B cell (primary cell): Measurements from ENCODE around the gene DCUN1D2. TPM values are rescaled to one million over a fixed set of nuclear protein-coding genes. Genes with fewer than 3 reads are reported as not detected.
A peak's percentile ranks its signal among the peaks of the same experiment; 100 is the strongest.

Source experiments
- ATAC-seq: fragments of 200-7000 bp; cut with Tn5 transposase; one replicate; pipeline ENCODE4 v1.10.0; 2021; ENCODE audit warnings: low read depth, mild to moderate bottlenecking, moderate number of reproducible peaks, moderate library complexity
- CTCF ChIA-PET: fragments of 350-600 bp; sonication (Branson Sonifier 250); formaldehyde crosslinking; loops from one replicate; lab custom pipeline; 2021; ENCODE audit warnings: antibody characterized with exemption, inconsistent platforms; lab: Charles Lee
- POLR2A ChIA-PET: fragments of 350-600 bp; sonication (Branson Sonifier 250); formaldehyde crosslinking; loops from one replicate; lab custom pipeline; 2021; ENCODE audit warnings: antibody characterized with exemption; lab: Charles Lee
- DNase-seq: peaks from one replicate; pipeline ENCODE4 v3.0.0; 2013
- H2AFZ ChIP-seq: 2 replicates; pipeline ENCODE4 v1.6.1; 2012; ENCODE audit warnings: mild to moderate bottlenecking, low read depth, low read length; ENCODE audit not compliant: insufficient read depth, poor library complexity, severe bottlenecking
- H3K27ac ChIP-seq, 2 donors: 1 replicate in 1 of 2; 2 replicates in 1 of 2; pipeline ENCODE4 v1.5.1; 2012 to 2013; ENCODE audit warnings: low read length in 2 of 2, mild to moderate bottlenecking in 2 of 2, moderate library complexity in 1 of 2
- H3K27me3 ChIP-seq, 4 experiments: fragments of 200-600 bp in 1 of 4; sonication (generic) in 1 of 4; replicated peaks in 1 of 4; 1 replicate in 2 of 4; 2 replicates in 2 of 4; pipeline versions ENCODE4 v1.6.1 to v1.7.0; 2013 to 2016; ENCODE audit warnings: low read length in 3 of 4, mild to moderate bottlenecking in 2 of 4, mixed read lengths in 1 of 4, moderate library complexity in 1 of 4; ENCODE audit not compliant: insufficient read depth in 4 of 4, control insufficient read depth in 3 of 4; ENCODE audit errors: control extremely low read depth in 1 of 4
- H3K36me3 ChIP-seq, 2 experiments: replicated peaks in 1 of 2; 1 replicate in 1 of 2; 2 replicates in 1 of 2; pipeline versions ENCODE4 v1.6.1 to v1.7.1; 2013; ENCODE audit warnings: low read length in 1 of 2; ENCODE audit not compliant: insufficient read depth in 2 of 2, control insufficient read depth in 1 of 2; ENCODE audit errors: control extremely low read depth in 1 of 2, extremely low read depth in 1 of 2
- H3K4me1 ChIP-seq, 2 donors: fragments of 200-600 bp in 1 of 2; sonication (generic) in 1 of 2; 1 replicate in 1 of 2; 2 replicates in 1 of 2; pipeline versions ENCODE4 v1.5.1 to v1.6.1; 2013 to 2017; ENCODE audit warnings: low read length in 2 of 2; ENCODE audit not compliant: control insufficient read depth in 2 of 2, insufficient read depth in 2 of 2
- H3K4me2 ChIP-seq: replicated peaks from 2 replicates; pipeline ENCODE3; 2012; ENCODE audit warnings: mild to moderate bottlenecking, low read depth, low read length; ENCODE audit not compliant: poor library complexity, severe bottlenecking
- H3K4me3 ChIP-seq, 5 experiments: fragments of 200-600 bp in 1 of 5; sonication (generic) in 1 of 5; 1 replicate in 3 of 5; 2 replicates in 2 of 5; pipeline versions ENCODE4 v1.5.1 to v1.7.0; 2011 to 2016; ENCODE audit warnings: low read length in 4 of 5, mild to moderate bottlenecking in 4 of 5, low read depth in 2 of 5, control low read depth in 1 of 5, moderate library complexity in 1 of 5; ENCODE audit not compliant: insufficient read depth in 1 of 5; ENCODE audit errors: control extremely low read depth in 1 of 5, extremely low read depth in 1 of 5
- H3K79me2 ChIP-seq: fragments of 200-600 bp; sonication (generic); one replicate; pipeline ENCODE4 v1.6.0; 2016; ENCODE audit warnings: low read length; ENCODE audit not compliant: control insufficient read depth, insufficient read depth
- H3K9ac ChIP-seq: fragments of 200-600 bp; sonication (generic); 2 replicates; pipeline ENCODE4 v1.6.1; 2017; ENCODE audit warnings: mild to moderate bottlenecking, low read length, moderate library complexity
- H3K9me3 ChIP-seq, 3 donors: one replicate each; pipeline versions ENCODE4 v1.6.1 to v1.7.1; 2013; ENCODE audit warnings: low read length in 2 of 3; ENCODE audit not compliant: control insufficient read depth in 2 of 3, insufficient read depth in 1 of 3; ENCODE audit errors: control extremely low read depth in 1 of 3
- H4K20me1 ChIP-seq: 2 replicates; pipeline ENCODE4 v1.6.0; 2012; ENCODE audit warnings: mild to moderate bottlenecking, low read length; ENCODE audit not compliant: insufficient read depth, control insufficient read depth, poor library complexity, severe bottlenecking
- H3K27ac Mint-ChIP-seq: one replicate; pipeline ENCODE4 v1.8.0; 2021; ENCODE audit warnings: mixed read lengths
- H3K27me3 Mint-ChIP-seq: one replicate; pipeline ENCODE4 v1.8.0; 2021; ENCODE audit warnings: mixed read lengths
- H3K4me1 Mint-ChIP-seq: one replicate; pipeline ENCODE4 v1.8.0; 2021; ENCODE audit warnings: mixed read lengths
- H3K4me3 Mint-ChIP-seq: one replicate; pipeline ENCODE4 v1.8.0; 2021; ENCODE audit warnings: mixed read lengths
- H3K9me3 Mint-ChIP-seq: one replicate; pipeline ENCODE4 v1.8.0; 2022; ENCODE audit warnings: mixed read lengths; ENCODE audit not compliant: insufficient read depth
- CTCF ChIP-seq: fragments of 200-600 bp; IDR thresholded peaks from one replicate; pipeline ENCODE4 v1.8.0; 2022; ENCODE audit warnings: antibody characterized with exemption, mild to moderate bottlenecking
- EZH2 ChIP-seq: IDR thresholded peaks from 2 replicates; pipeline ENCODE4 v1.6.1; 2012; ENCODE audit warnings: borderline replicate concordance, low read depth, mild to moderate bottlenecking, moderate library complexity, low read length; ENCODE audit not compliant: insufficient read depth, poor library complexity, severe bottlenecking
- WGBS: methylation state at CpG from one replicate; pipeline ENCODE4 v1.1.5; 2013; ENCODE audit warnings: missing lambda C conversion rate; ENCODE audit not compliant: insufficient coverage; 5-methylcytosine and 5-hydroxymethylcytosine counted together
- intact Hi-C: fragments of 100-400 bp; cut with micrococcal nuclease; formaldehyde crosslinking; loops from one replicate; pipeline ENCODE4 v1.10.0; 2022
- polyA plus RNA-seq: library from polyadenylated mRNA; depleted of rRNA; stranded (reverse); fragments of >200 nt; gene quantifications from 2 replicates; pipeline ENCODE4 v1.2.3, GENCODE V29; 2012
- total RNA-seq, 2 donors: library from RNA; stranded (reverse); fragments of 120-200 nt in 1 of 2; gene quantifications; 1 replicate in 1 of 2; 2 replicates in 1 of 2; pipeline versions ENCODE4 v1.2.3 to v1.2.4, GENCODE V29; 2013 to 2022

DCUN1D2 gene
- total and polyA plus RNA-seq, 2 donors (not counting 1 experiment from before 2014, with no cell fraction given) = 15.3 to 41.3 TPM

- POLR2A ChIA-PET = interaction anchor here (0.8 kb wide), 1 partner anchor 38 kb away, joined by 6 read pairs; no protein-coding TSS in a partner anchor
- peak; percentile 57 for DNase-seq
- Histone ChIP-seq H3K4me2 (peak overlapping the region; percentile 44), H3K4me1 (peaks cover 11 to 27% of the 10 kb centered on the region in 2 donors), H3K36me3 (no peaks in the 10 kb centered on the region), H3K79me2 (no peaks in the 10 kb centered on the region), H2AFZ (peak overlapping the region; percentile 28), H3K27me3 (peaks cover 0 to 3% (median 0%) of the 10 kb centered on the region in 4 experiments), H3K27ac (peak overlapping the region in 1 of 2 donors; percentile 29), H3K9me3 (peaks cover 0 to 3% (median 0%) of the 10 kb centered on the region in 3 donors), H3K4me3 (no peak overlapping the region), H4K20me1 (no peaks in the 10 kb centered on the region), H3K9ac (no peak overlapping the region)
- intact Hi-C loops = loop anchor here (5.0 kb wide), 1 partner anchor 149 kb away; the partner anchor contains the start of gene LAMP1
- TF ChIP-seq EZH2 (no peak), CTCF (no peak)
- no peak overlapping the region for H3K27ac Mint-ChIP-seq
- H3K4me1 Mint-ChIP-seq = peaks cover 33% of the 10 kb centered on the region
- WGBS = 10% methylated on average over 13 of the region's 19 CpGs
- no peaks in the 10 kb centered on the region for H3K27me3 Mint-ChIP-seq
- no peaks in the 10 kb centered on the region for H3K9me3 Mint-ChIP-seq
- CTCF ChIA-PET = interaction anchor here (1.8 kb wide), 1 partner anchor 52 kb away, joined by 5 read pairs; no protein-coding TSS in a partner anchor
- peak; percentile 82 for ATAC-seq
- H3K4me3 Mint-ChIP-seq = peak overlapping the region; percentile 49
Measured at GRCh38 chr13:113445791-113446487, 44.6 kb downstream of the DCUN1D2 start.

GRCh38 chr13:113443991-113444390, 46.5 kb downstream of the DCUN1D2 start:
- H3K36me3 ChIP-seq = no peaks in the 10 kb centered on the region
- DNase-seq (no peak), ATAC-seq (no peak)
- no peaks in the 10 kb centered on the region for H3K9me3 Mint-ChIP-seq
- no peak overlapping the region for H3K27ac Mint-ChIP-seq
- no peak overlapping the region for H2AFZ ChIP-seq
- no peak overlapping the region for H3K4me3 ChIP-seq
- intact Hi-C loops = no loop called here
- TF ChIP-seq EZH2 (no peak), CTCF (no peak)
- H3K9ac ChIP-seq = no peak overlapping the region
- ChIA-PET POLR2A (no interaction called here), CTCF (no interaction called here)
- H3K4me1 ChIP-seq = peaks cover 11 to 27% of the 10 kb centered on the region in 2 donors
- H3K79me2 ChIP-seq = no peaks in the 10 kb centered on the region
- no peak overlapping the region for H3K27ac ChIP-seq
- peaks cover 0 to 3% (median 0%) of the 10 kb centered on the region in 3 donors for H3K9me3 ChIP-seq
- no peaks in the 10 kb centered on the region for H4K20me1 ChIP-seq
- no peak overlapping the region for H3K4me3 Mint-ChIP-seq
- H3K27me3 Mint-ChIP-seq = no peaks in the 10 kb centered on the region
- no peak overlapping the region for H3K4me2 ChIP-seq
- WGBS = 98% methylated on average over 9 of the region's 15 CpGs
- H3K4me1 Mint-ChIP-seq = peaks cover 23% of the 10 kb centered on the region
- peaks cover 0 to 3% (median 0%) of the 10 kb centered on the region in 4 experiments for H3K27me3 ChIP-seq
